A549 (cell line): ENCODE measurements around the gene PIPOX. TPM values are rescaled to one million over a fixed set of nuclear protein-coding genes. Genes with fewer than 3 reads are reported as not detected.

ENCODE experiments used
- ATAC-seq, 2 experiments: fragments of 200-7000 bp in 1 of 2; fragments of >200 bp in 1 of 2; cut with Nextera tagmentation in 1 of 2; cut with Tn5 transposase in 1 of 2; 3 replicates each; pipeline versions ENCODE4 v1.8.0 to v1.9.1; 2018 to 2020; ENCODE audit warnings: mild to moderate bottlenecking in 1 of 2, moderate library complexity in 1 of 2
- CTCF ChIA-PET: fragments of 300-600 bp; sonication (Branson Sonifier 250); formaldehyde crosslinking; extraction: SDS; loops from one replicate; lab custom pipeline; 2021; ENCODE audit warnings: antibody characterized with exemption, inconsistent platforms; lab: Yijun Ruan, JAX
- POLR2A ChIA-PET: fragments of 350-600 bp; formaldehyde crosslinking; extraction: SDS; loops from one replicate; lab custom pipeline; 2021; ENCODE audit warnings: antibody characterized with exemption, inconsistent platforms; lab: Yijun Ruan, JAX
- DNase-seq, 2 experiments: peaks; one replicate each; pipeline versions ENCODE4 v3.0.0 to v3.0.0-alpha.2; 2011 to 2016; ENCODE audit warnings: low read depth in 1 of 2, low spot score in 1 of 2
- FAIRE-seq: peaks from 2 replicates; lab custom pipeline; 2011; peaks lifted over from hg19 to GRCh38; lab: Jason Lieb, UNC
- H3K27ac ChIP-seq, 2 experiments: fragments of >200 bp; sonication (Bioruptor Twin); formaldehyde crosslinking; 3 replicates each; pipeline ENCODE4 v1.5.1; 2016 to 2017
- H3K4me1 ChIP-seq: fragments of >200 bp; sonication (Bioruptor Twin); formaldehyde crosslinking; 3 replicates; pipeline ENCODE4 v1.6.1; 2016
- H3K4me2 ChIP-seq: fragments of >200 bp; sonication (Bioruptor Twin); formaldehyde crosslinking; 3 replicates; pipeline ENCODE4 v1.6.1; 2016
- H3K4me3 ChIP-seq: fragments of >200 bp; sonication (Bioruptor Twin); formaldehyde crosslinking; 3 replicates; pipeline ENCODE4 v1.5.1; 2016
- H3K9me3 ChIP-seq: fragments of >200 bp; sonication (Bioruptor Twin); formaldehyde crosslinking; 3 replicates; pipeline ENCODE4 v1.6.1; 2016
- CBX2 ChIP-seq: fragments of 200-600 bp; sonication (generic); IDR thresholded peaks from 2 replicates; pipeline ENCODE4 v1.6.1; 2016; ENCODE audit warnings: low read depth, mild to moderate bottlenecking, borderline replicate concordance
- CTCF ChIP-seq: fragments of >200 bp; sonication (Bioruptor Twin); formaldehyde crosslinking; IDR thresholded peaks from 3 replicates; pipeline ENCODE4 v1.5.1; 2016
- E2F6 ChIP-seq: IDR thresholded peaks from 2 replicates; pipeline ENCODE4 v1.6.1; 2012; ENCODE audit warnings: low read depth, borderline replicate concordance
- EHMT2 ChIP-seq: fragments of 200-600 bp; sonication (generic); IDR thresholded peaks from 2 replicates; pipeline ENCODE4 v1.6.1; 2016; ENCODE audit warnings: antibody characterized with exemption, low read depth, mild to moderate bottlenecking, moderate library complexity
- ELK1 ChIP-seq: fragments of 150-350 bp; IDR thresholded peaks from 2 replicates; pipeline ENCODE4 v1.6.1; 2014; ENCODE audit warnings: low read depth, mild to moderate bottlenecking, low read length
- HES2 ChIP-seq: fragments of >200 bp; sonication (Bioruptor Twin); formaldehyde crosslinking; IDR thresholded peaks from 2 replicates; pipeline ENCODE4 v1.6.1; 2016
- MAZ ChIP-seq: fragments of 150-350 bp; IDR thresholded peaks from 2 replicates; pipeline ENCODE4 v1.6.1; 2014; ENCODE audit warnings: antibody characterized with exemption, low read depth, low read length, borderline replicate concordance
- MYC ChIP-seq: IDR thresholded peaks from 2 replicates; pipeline ENCODE4 v1.6.1; 2012; ENCODE audit warnings: mild to moderate bottlenecking, inconsistent platforms, low read length, improper control_type of control experiment, borderline replicate concordance
- NPAS2 ChIP-seq: fragments of 250-450 bp; sonication (Bioruptor Pico); IDR thresholded peaks from 2 replicates; pipeline ENCODE4 v1.8.0; 2022; ENCODE audit warnings: mild to moderate bottlenecking, moderate library complexity, borderline replicate concordance
- PBX3 ChIP-seq: IDR thresholded peaks from 2 replicates; pipeline ENCODE4 v1.6.1; 2012
- POLR2AphosphoS2 ChIP-seq: conservative IDR thresholded peaks from 2 replicates; pipeline ENCODE4 v1.6.1; 2012; ENCODE audit warnings: low read length, improper control_type of control experiment, inconsistent platforms
- RAD21 ChIP-seq, 2 experiments: fragments of >200 bp in 1 of 2; sonication (Bioruptor Twin) in 1 of 2; formaldehyde crosslinking in 1 of 2; IDR thresholded peaks in 1 of 2; conservative IDR thresholded peaks in 1 of 2; 2 replicates in 1 of 2; 3 replicates in 1 of 2; pipeline ENCODE4 v1.6.1; 2012 to 2018; ENCODE audit warnings: inconsistent platforms in 1 of 2
- REST ChIP-seq: fragments of 200-600 bp; sonication (generic); IDR thresholded peaks from 2 replicates; pipeline ENCODE4 v1.6.1; 2016; ENCODE audit warnings: antibody characterized with exemption, mild to moderate bottlenecking, moderate library complexity
- TFCP2L1 ChIP-seq: fragments of 250-450 bp; sonication (Bioruptor Pico); IDR thresholded peaks from 2 replicates; pipeline ENCODE4 v1.5.0; 2021; ENCODE audit warnings: mild to moderate bottlenecking
- ZC3H11A ChIP-seq: fragments of 450-650 bp; IDR thresholded peaks from 2 replicates; pipeline ENCODE4 v1.6.1; 2014; ENCODE audit warnings: antibody characterized with exemption, mild to moderate bottlenecking
- ZSCAN20 ChIP-seq: fragments of 250-450 bp; sonication (Bioruptor Pico); IDR thresholded peaks from 2 replicates; pipeline ENCODE4 v1.8.0; 2022; ENCODE audit warnings: mild to moderate bottlenecking, moderate library complexity
- WGBS: methylation state at CpG from one replicate; pipeline ENCODE4 v1.1.6; 2017; ENCODE audit errors: missing lambda C conversion rate; 5-methylcytosine and 5-hydroxymethylcytosine counted together
- polyA plus RNA-seq, 4 experiments: library from polyadenylated mRNA; depleted of rRNA in 3 of 4; stranded (reverse); fragments of >200 nt; fragmentation: RNase III in 1 of 4; extraction: RNeasy Plus Mini Kit Qiagen cat#74134 plus additional on column Dnase treatment in 1 of 4; gene quantifications; 2 replicates in 3 of 4; 3 replicates in 1 of 4; pipeline ENCODE4 v1.2.3, GENCODE V29; 2011 to 2017

PIPOX gene
- polyA plus RNA-seq, 2 of the 4 experiments (the other 2 are of a cell fraction), result 0.39 to 0.94 TPM

GRCh38 chr17:29032013-29032856 is 10.7 kb upstream of the PIPOX start:
- POLR2A ChIA-PET, result no interaction called here
- DNase-seq (no peak), FAIRE-seq (no peak)
- WGBS, result 11% methylated on average over 11 of the region's 11 CpGs
- CTCF ChIA-PET, result interaction anchor here (0.9 to 2.5 kb wide), 7 partner anchors 17 to 117 kb away, joined by 3 to 6 read pairs (median 4); no protein-coding TSS in a partner anchor
- Histone ChIP-seq H3K4me2 (no peak overlapping the region), H3K9me3 (peaks cover 48% of the 10 kb centered on the region)
- TF ChIP-seq REST, result no peak
- TF ChIP-seq ELK1, result no peak
- no peak for TF ChIP-seq E2F6
- no peak for TF ChIP-seq HES2
- TF ChIP-seq EHMT2, result no peak
- no peak for TF ChIP-seq RAD21 (conservative IDR thresholded peaks at IDR 0.05 in 1 of 2, IDR thresholded peaks at IDR 0.05 in 1 of 2)
- TF ChIP-seq PBX3, result no peak
- no peak for TF ChIP-seq CBX2
- no peak for TF ChIP-seq POLR2AphosphoS2
- TF ChIP-seq NPAS2 (CRISPR knock-in tag), result no peak
- no peak for TF ChIP-seq MAZ
- no peak for TF ChIP-seq ZC3H11A
- TF ChIP-seq TFCP2L1 (CRISPR knock-in tag), result no peak
- TF ChIP-seq MYC, result no peak
- TF ChIP-seq CTCF, result no peak
- TF ChIP-seq ZSCAN20 (CRISPR knock-in tag), result no peak
- TF ChIP-seq, all 56 proteins: peak for 0
- Histone ChIP-seq H3K27ac (no peak overlapping the region), H3K4me3 (no peak overlapping the region), H3K4me1 (no peaks in the 10 kb centered on the region)
- no peak for ATAC-seq
